ACC112 (cell line): ENCODE measurements around the gene DIAPH1.
A peak's percentile ranks its signal among the peaks of the same experiment; 100 is the strongest.

Experiments
- H2AFZ ChIP-seq: fragments of 200-600 bp; sonication (generic); one replicate; pipeline ENCODE4 v1.6.0; 2017; ENCODE audit warnings: antibody characterized with exemption, low read length; ENCODE audit not compliant: unreplicated experiment
- H3K27ac ChIP-seq: fragments of 200-600 bp; sonication (generic); 2 replicates; pipeline ENCODE4 v1.5.1; 2014; ENCODE audit warnings: low read depth, mild to moderate bottlenecking, antibody characterized with exemption, low read length, moderate library complexity
- H3K27me3 ChIP-seq: fragments of 200-600 bp; sonication (generic); 2 replicates; pipeline ENCODE4 v1.6.1; 2014; ENCODE audit warnings: mild to moderate bottlenecking, antibody characterized with exemption, low read length, moderate library complexity, mixed read lengths; ENCODE audit not compliant: insufficient read depth
- H3K36me3 ChIP-seq: fragments of 200-600 bp; sonication (generic); 2 replicates; pipeline ENCODE4 v1.6.1; 2016; ENCODE audit warnings: mild to moderate bottlenecking, antibody characterized with exemption, low read length, moderate library complexity, mixed read lengths; ENCODE audit not compliant: insufficient read depth
- H3K4me1 ChIP-seq: fragments of 200-600 bp; sonication (generic); one replicate; pipeline ENCODE4 v1.6.1; 2016; ENCODE audit warnings: low read length, mixed read lengths; ENCODE audit not compliant: insufficient read depth, unreplicated experiment, control insufficient read depth
- H3K4me3 ChIP-seq: fragments of 200-600 bp; sonication (generic); 2 replicates; pipeline ENCODE4 v1.5.1; 2014; ENCODE audit warnings: mild to moderate bottlenecking, low read depth, low read length
- H3K79me2 ChIP-seq: fragments of 200-600 bp; sonication (generic); one replicate; pipeline ENCODE4 v1.6.0; 2016; ENCODE audit warnings: low read length; ENCODE audit not compliant: control insufficient read depth, unreplicated experiment, insufficient read depth

DIAPH1 gene

GRCh38 chr5:141532726-141533125 is 86.1 kb downstream of the DIAPH1 start:
- no peak overlapping the region for H2AFZ ChIP-seq
- H3K79me2 ChIP-seq: no peaks in the 10 kb centered on the region
- H3K4me3 ChIP-seq: no peak overlapping the region
- no peak overlapping the region for H3K27ac ChIP-seq
- H3K36me3 ChIP-seq: peaks cover 10% of the 10 kb centered on the region
- peaks cover 12% of the 10 kb centered on the region for H3K4me1 ChIP-seq
- no peaks in the 10 kb centered on the region for H3K27me3 ChIP-seq

GRCh38 chr5:141529873-141530272 is 88.9 kb downstream of the DIAPH1 start:
- peaks cover 22% of the 10 kb centered on the region for H3K4me1 ChIP-seq
- H3K27ac ChIP-seq: no peak overlapping the region
- H3K27me3 ChIP-seq: no peaks in the 10 kb centered on the region
- no peak overlapping the region for H2AFZ ChIP-seq
- H3K36me3 ChIP-seq: peaks cover 10% of the 10 kb centered on the region
- H3K4me3 ChIP-seq: no peak overlapping the region
- H3K79me2 ChIP-seq: no peaks in the 10 kb centered on the region

GRCh38 chr5:141529002-141529401 is 89.8 kb downstream of the DIAPH1 start:
- Histone ChIP-seq H3K27ac (0 out of 2 replicates have a peak overlapping the region, but pooled peaks have one; percentile 12), H3K36me3 (peaks cover 13% of the 10 kb centered on the region)

GRCh38 chr5:141528291-141528984 is 90.4 kb downstream of the DIAPH1 start:
- no peaks in the 10 kb centered on the region for H3K27me3 ChIP-seq
- H3K36me3 ChIP-seq: peaks cover 16% of the 10 kb centered on the region
- H3K4me1 ChIP-seq: peaks cover 30% of the 10 kb centered on the region
- H3K4me3 ChIP-seq: no peak overlapping the region
- no peaks in the 10 kb centered on the region for H3K79me2 ChIP-seq
- no peak overlapping the region for H2AFZ ChIP-seq
- H3K27ac ChIP-seq: 0 out of 2 replicates have a peak overlapping the region, but pooled peaks have one; percentile 12

More at GRCh38 chr5:141529002-141529401, 89.8 kb downstream of the DIAPH1 start:
- Histone ChIP-seq H3K27me3 (no peaks in the 10 kb centered on the region), H3K79me2 (no peaks in the 10 kb centered on the region), H2AFZ (no peak overlapping the region), H3K4me3 (no peak overlapping the region), H3K4me1 (peaks cover 29% of the 10 kb centered on the region)

GRCh38 chr5:141527426-141527825 is 91.4 kb downstream of the DIAPH1 start:
- Histone ChIP-seq H2AFZ (no peak overlapping the region), H3K79me2 (no peaks in the 10 kb centered on the region), H3K27me3 (no peaks in the 10 kb centered on the region), H3K36me3 (peaks cover 7% of the 10 kb centered on the region; the same call in 1 of the 2 replicates), H3K4me3 (no peak overlapping the region), H3K4me1 (peaks cover 34% of the 10 kb centered on the region), H3K27ac (no peak overlapping the region)

GRCh38 chr5:141525653-141526052 is 93.1 kb downstream of the DIAPH1 start:
- Histone ChIP-seq H3K27ac (peak overlapping the region; percentile 57), H3K36me3 (peaks cover 6% of the 10 kb centered on the region; the same call in 1 of the 2 replicates), H3K27me3 (no peaks in the 10 kb centered on the region)

GRCh38 chr5:141524604-141525597 is 93.9 kb downstream of the DIAPH1 start:
- H3K4me1 ChIP-seq: peaks cover 58% of the 10 kb centered on the region
- no peaks in the 10 kb centered on the region for H3K79me2 ChIP-seq
- H3K36me3 ChIP-seq: peaks cover 6% of the 10 kb centered on the region; the same call in 1 of the 2 replicates
- H3K27me3 ChIP-seq: no peaks in the 10 kb centered on the region
- no peak overlapping the region for H3K4me3 ChIP-seq
- peak overlapping the region; percentile 57 for H3K27ac ChIP-seq
- H2AFZ ChIP-seq: no peak overlapping the region

More at GRCh38 chr5:141525653-141526052, 93.1 kb downstream of the DIAPH1 start:
- H2AFZ ChIP-seq: no peak overlapping the region
- H3K4me1 ChIP-seq: peaks cover 50% of the 10 kb centered on the region
- H3K79me2 ChIP-seq: no peaks in the 10 kb centered on the region
- no peak overlapping the region for H3K4me3 ChIP-seq

- 0 out of 2 replicates have a peak overlapping the region, but pooled peaks have one; percentile 13 for H3K27ac ChIP-seq
- H3K4me1 ChIP-seq: peaks cover 55% of the 10 kb centered on the region
- no peak overlapping the region for H2AFZ ChIP-seq
- no peaks in the 10 kb centered on the region for H3K27me3 ChIP-seq
- no peaks in the 10 kb centered on the region for H3K79me2 ChIP-seq
- H3K36me3 ChIP-seq: peaks cover 15% of the 10 kb centered on the region; the same call in 1 of the 2 replicates
- H3K4me3 ChIP-seq: no peak overlapping the region
Measured at GRCh38 chr5:141523991-141524390, 94.8 kb downstream of the DIAPH1 start.

- Histone ChIP-seq H2AFZ (no peak overlapping the region), H3K27me3 (no peaks in the 10 kb centered on the region), H3K36me3 (peaks cover 16% of the 10 kb centered on the region; the same call in 1 of the 2 replicates), H3K27ac (peak overlapping the region; percentile 84), H3K4me1 (peaks cover 50% of the 10 kb centered on the region), H3K79me2 (no peaks in the 10 kb centered on the region), H3K4me3 (no peak overlapping the region)
Measured at GRCh38 chr5:141522301-141522700, 96.5 kb downstream of the DIAPH1 start.

GRCh38 chr5:141521244-141521781 is 97.5 kb downstream of the DIAPH1 start:
- Histone ChIP-seq H3K4me3 (no peak overlapping the region), H3K36me3 (peaks cover 16% of the 10 kb centered on the region; the same call in 1 of the 2 replicates), H3K27ac (peak overlapping the region; percentile 84), H3K4me1 (peaks cover 50% of the 10 kb centered on the region), H2AFZ (no peak overlapping the region), H3K27me3 (no peaks in the 10 kb centered on the region), H3K79me2 (no peaks in the 10 kb centered on the region)
